GM23338 (cell line): ENCODE data around the gene AKR1C2. TPM values are rescaled to one million over a fixed set of nuclear protein-coding genes. Genes with fewer than 3 reads are reported as not detected.

Experiments
- ATAC-seq: fragments of 200-7000 bp; cut with Tn5 transposase; 3 replicates; pipeline ENCODE4 v1.9.1; 2020
- DNase-seq: peaks from one replicate; pipeline ENCODE4 v3.0.0-alpha.2; 2015; ENCODE audit warnings: low spot score
- H2AFZ ChIP-seq: fragments of 200-600 bp; sonication (generic); 2 replicates; pipeline ENCODE4 v1.8.0; 2016; ENCODE audit warnings: antibody characterized with exemption, mild to moderate bottlenecking, moderate library complexity
- H3F3A ChIP-seq: fragments of 200-600 bp; sonication (generic); replicated peaks from 2 replicates; pipeline ENCODE4 v1.8.0; 2017; ENCODE audit warnings: antibody characterized with exemption, mixed run types, low read depth
- H3K27ac ChIP-seq: fragments of 200-600 bp; sonication (generic); 2 replicates; pipeline ENCODE4 v1.6.1; 2016; ENCODE audit warnings: low read depth
- H3K27me3 ChIP-seq: fragments of 200-600 bp; sonication (generic); 2 replicates; pipeline ENCODE4 v1.8.0; 2016; ENCODE audit warnings: mild to moderate bottlenecking, mixed run types, moderate library complexity; ENCODE audit not compliant: insufficient read depth
- H3K36me3 ChIP-seq: fragments of 200-600 bp; sonication (generic); 2 replicates; pipeline ENCODE4 v1.8.0; 2016; ENCODE audit warnings: mild to moderate bottlenecking; ENCODE audit not compliant: insufficient read depth
- H3K4me1 ChIP-seq: fragments of 200-600 bp; sonication (generic); 2 replicates; pipeline ENCODE4 v1.8.0; 2016; ENCODE audit warnings: mild to moderate bottlenecking, moderate library complexity; ENCODE audit not compliant: insufficient read depth
- H3K4me2 ChIP-seq: fragments of 200-600 bp; sonication (generic); 2 replicates; pipeline ENCODE4 v1.7.1; 2017; ENCODE audit warnings: mixed run types
- H3K4me3 ChIP-seq: fragments of 200-600 bp; sonication (generic); 2 replicates; pipeline ENCODE4 v1.6.1; 2016; ENCODE audit warnings: mixed run types
- H3K79me2 ChIP-seq: fragments of 200-600 bp; sonication (generic); replicated peaks from 2 replicates; pipeline ENCODE4 v1.8.0; 2017; ENCODE audit warnings: mild to moderate bottlenecking; ENCODE audit not compliant: insufficient read depth
- H3K9me2 ChIP-seq: fragments of 200-600 bp; sonication (generic); 2 replicates; pipeline ENCODE4 v1.8.0; 2017; ENCODE audit not compliant: insufficient read depth
- H4K20me1 ChIP-seq: fragments of 200-600 bp; sonication (generic); replicated peaks from 2 replicates; pipeline ENCODE4 v1.8.0; 2017; ENCODE audit warnings: mild to moderate bottlenecking; ENCODE audit not compliant: insufficient read depth
- H3K27ac Mint-ChIP-seq: 2 replicates; pipeline ENCODE4 v1.8.0; 2020; ENCODE audit warnings: inconsistent platforms, mild to moderate bottlenecking, moderate library complexity, mixed read lengths
- H3K27me3 Mint-ChIP-seq: 3 replicates; pipeline ENCODE4 v1.8.0; 2022; ENCODE audit warnings: low read depth, mild to moderate bottlenecking, moderate library complexity, mixed read lengths, inconsistent platforms; ENCODE audit not compliant: insufficient read depth, poor library complexity
- H3K36me3 Mint-ChIP-seq: 3 replicates; pipeline ENCODE4 v1.8.0; 2021; ENCODE audit warnings: low read depth, mild to moderate bottlenecking, inconsistent platforms, moderate library complexity, mixed read lengths
- H3K4me1 Mint-ChIP-seq: 3 replicates; pipeline ENCODE4 v1.8.0; 2020; ENCODE audit warnings: mild to moderate bottlenecking, inconsistent platforms, mixed read lengths
- H3K4me3 Mint-ChIP-seq: 3 replicates; pipeline ENCODE4 v1.8.0; 2021; ENCODE audit warnings: moderate library complexity, mild to moderate bottlenecking, inconsistent platforms, mixed read lengths
- H3K9me3 Mint-ChIP-seq: 3 replicates; pipeline ENCODE4 v1.8.0; 2020; ENCODE audit warnings: moderate library complexity, mild to moderate bottlenecking, inconsistent platforms, mixed read lengths
- CREB1 ChIP-seq: fragments of 250-450 bp; sonication (Bioruptor Pico); IDR thresholded peaks from 2 replicates; pipeline ENCODE4 v1.5.0; 2020; ENCODE audit warnings: low read depth, mild to moderate bottlenecking, moderate library complexity
- EZH2 ChIP-seq: fragments of 200-600 bp; sonication (generic); IDR thresholded peaks from one replicate; pipeline ENCODE4 v1.8.0; 2017; ENCODE audit warnings: antibody characterized with exemption, mild to moderate bottlenecking, low read depth; ENCODE audit not compliant: unreplicated experiment
- EZH2phosphoT487 ChIP-seq: fragments of 200-600 bp; sonication (generic); IDR thresholded peaks from one replicate; pipeline ENCODE4 v1.8.1; 2018; ENCODE audit warnings: antibody characterized with exemption; ENCODE audit not compliant: unreplicated experiment
- JUNB ChIP-seq: IDR thresholded peaks from one replicate; pipeline ENCODE4 v1.6.1; 2016; ENCODE audit warnings: antibody characterized with exemption; ENCODE audit not compliant: unreplicated experiment
- NANOG ChIP-seq: IDR thresholded peaks from 2 replicates; pipeline ENCODE4 v1.6.1; 2016; ENCODE audit warnings: antibody characterized with exemption, borderline replicate concordance
- ZNF114 ChIP-seq: fragments of 250-450 bp; sonication (Bioruptor Pico); IDR thresholded peaks from 2 replicates; pipeline ENCODE4 v1.5.0; 2020; ENCODE audit warnings: mild to moderate bottlenecking, moderate library complexity
- ZNF331 ChIP-seq: fragments of 250-450 bp; sonication (Bioruptor Pico); IDR thresholded peaks from 2 replicates; pipeline ENCODE4 v1.5.0; 2020; ENCODE audit warnings: low read depth, mild to moderate bottlenecking, moderate library complexity
- polyA plus RNA-seq: library from polyadenylated mRNA; unstranded; fragments of >200 nt; fragmentation: Nextera tagmentation; extraction: Ambion mirVana; gene quantifications from 2 replicates; pipeline ENCODE4 v1.2.1, GENCODE V29; 2016
- total RNA-seq: library from RNA; depleted of rRNA; stranded (reverse); fragments of >200 nt; shearing (Covaris generic); gene quantifications from 2 replicates; pipeline ENCODE4 v1.2.3, GENCODE V29; 2014
- TF ChIP-seq, protein P1 (sequence below), 2 experiments: fragments of 200-600 bp in 1 of 2; sonication (generic) in 1 of 2; conservative IDR thresholded peaks; 2 replicates each; pipeline versions ENCODE4 v1.5.1 to v1.6.1; 2016 to 2017; ENCODE audit warnings: antibody characterized with exemption in 2 of 2, low read depth in 2 of 2, mild to moderate bottlenecking in 2 of 2, moderate library complexity in 1 of 2
- TF ChIP-seq, protein P2 (sequence below): IDR thresholded peaks from one replicate; pipeline ENCODE4 v1.6.1; 2018; ENCODE audit warnings: antibody characterized with exemption; ENCODE audit not compliant: unreplicated experiment
- TF ChIP-seq, protein P3 (sequence below): IDR thresholded peaks from 2 replicates; pipeline ENCODE4 v1.6.1; 2016; ENCODE audit warnings: antibody characterized with exemption

The AKR1C2 gene
- total and polyA plus RNA-seq, 2 experiments from 2014 or later = 0.35 to 0.86 TPM

DNA sequence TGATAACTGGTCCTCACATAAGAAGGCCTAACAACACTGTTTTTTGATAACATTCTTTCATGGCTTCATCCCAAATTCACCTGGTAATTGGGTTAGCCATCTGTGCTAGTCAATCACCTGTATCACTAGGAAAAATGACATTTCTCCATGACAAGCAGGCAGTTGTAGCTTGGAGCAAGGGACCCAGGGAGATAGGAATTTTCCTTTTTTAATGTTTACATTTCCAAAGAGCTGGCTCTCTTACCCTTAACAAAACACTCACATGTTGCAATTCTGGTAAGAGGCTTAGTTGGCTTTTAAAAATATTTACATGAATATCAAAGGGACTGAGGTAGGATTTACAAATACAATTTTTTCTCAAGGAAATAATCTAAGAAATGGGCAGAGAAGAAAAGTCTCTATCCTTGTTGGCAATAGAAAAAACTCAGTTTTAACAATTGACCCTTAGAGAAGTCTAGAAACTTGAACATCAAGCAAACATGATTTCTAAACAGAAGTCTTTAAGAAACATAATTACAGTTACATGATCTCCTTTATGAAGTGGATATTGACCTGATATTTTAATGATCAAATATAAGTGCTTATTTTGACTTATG is 56.5 kb downstream of the AKR1C2 start:
- Histone ChIP-seq H3K27ac (no peak overlapping the region), H3K79me2 (no peaks in the 10 kb centered on the region), H3K4me2 (peak overlapping the region; percentile 7), H3K36me3 (no peaks in the 10 kb centered on the region), H3F3A (0 out of 2 replicates have a peak, but pooled peaks cover 2% of the 10 kb centered on the region), H2AFZ (no peak overlapping the region), H3K4me3 (no peak overlapping the region), H3K4me1 (peaks cover 43% of the 10 kb centered on the region), H4K20me1 (no peaks in the 10 kb centered on the region), H3K27me3 (no peaks in the 10 kb centered on the region), H3K9me2 (peaks cover 28% of the 10 kb centered on the region)
- no peak for DNase-seq
- ATAC-seq = no peak
- H3K27ac Mint-ChIP-seq = no peak overlapping the region
- no peak overlapping the region for H3K4me3 Mint-ChIP-seq
- no peak for TF ChIP-seq CREB1 (CRISPR knock-in tag)
- TF ChIP-seq ZNF114 (CRISPR knock-in tag) = no peak
- H3K4me1 Mint-ChIP-seq = peaks cover 51% of the 10 kb centered on the region
- no peaks in the 10 kb centered on the region; the same call in 2 of the 3 replicates for H3K36me3 Mint-ChIP-seq
- H3K27me3 Mint-ChIP-seq = no peaks in the 10 kb centered on the region
- peaks cover 2% of the 10 kb centered on the region; the same call in 2 of the 3 replicates for H3K9me3 Mint-ChIP-seq

DNA sequence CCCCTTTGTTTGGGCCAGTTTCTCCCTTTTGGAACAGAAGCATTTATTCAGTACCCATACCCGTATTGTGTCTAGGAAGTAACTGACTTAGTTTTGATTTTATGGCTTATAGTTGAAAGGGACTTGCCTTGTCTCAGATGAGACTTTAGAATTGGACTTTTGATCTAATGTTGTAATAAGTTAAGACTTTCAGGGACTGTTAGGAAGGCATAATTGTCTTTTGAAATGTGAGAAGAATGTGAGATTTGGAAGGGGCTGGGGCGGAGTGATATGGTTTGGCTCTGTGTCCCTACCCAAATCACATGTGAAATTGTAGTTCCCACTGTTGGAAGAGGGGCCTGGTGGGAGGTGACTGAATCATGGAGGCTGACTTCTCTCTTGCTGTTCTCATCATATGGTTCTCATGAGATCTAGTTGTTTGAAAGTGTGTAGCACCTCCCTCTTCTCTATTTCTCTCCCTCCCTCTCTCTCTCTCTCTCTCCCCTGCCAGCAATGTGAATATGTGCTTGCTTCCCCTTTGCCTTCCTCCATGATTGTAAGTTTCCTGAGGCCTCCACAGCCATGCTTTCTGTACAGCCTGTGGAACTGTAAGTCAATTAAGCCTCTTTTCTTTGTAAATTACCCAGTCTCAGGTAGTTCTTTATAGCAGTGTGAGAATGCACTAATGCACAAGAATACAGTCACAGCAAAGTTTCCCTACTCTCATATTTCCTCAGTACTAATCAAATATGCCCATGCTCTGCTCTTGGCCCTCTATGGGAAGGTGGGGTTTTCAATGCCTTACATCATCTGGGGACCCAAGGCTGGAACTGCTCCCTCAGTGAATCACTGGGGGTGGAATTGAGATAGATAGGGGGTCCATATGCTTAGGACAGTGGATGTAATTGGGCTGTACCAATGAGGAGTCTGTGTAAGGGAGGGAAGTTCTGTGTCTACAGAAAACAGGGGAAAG is 57.6 kb downstream of the AKR1C2 start:
- peaks cover 43% of the 10 kb centered on the region for H3K4me1 ChIP-seq
- Mint-ChIP-seq H3K36me3 (no peaks in the 10 kb centered on the region; the same call in 2 of the 3 replicates), H3K4me1 (peaks cover 51% of the 10 kb centered on the region), H3K27me3 (no peaks in the 10 kb centered on the region), H3K4me3 (no peak overlapping the region), H3K9me3 (peaks cover 2% of the 10 kb centered on the region; the same call in 2 of the 3 replicates), H3K27ac (peak overlapping the region; percentile 14; the same call in 1 of the 2 replicates)
- H3F3A ChIP-seq = 0 out of 2 replicates have a peak, but pooled peaks cover 2% of the 10 kb centered on the region
- DNase-seq (no peak), ATAC-seq (no peak)
- H3K9me2 ChIP-seq = peaks cover 28% of the 10 kb centered on the region
- H2AFZ ChIP-seq = no peak overlapping the region
- H3K79me2 ChIP-seq = no peaks in the 10 kb centered on the region
- no peaks in the 10 kb centered on the region for H3K36me3 ChIP-seq
- H3K27me3 ChIP-seq = no peaks in the 10 kb centered on the region
- peak overlapping the region; percentile 55 for H3K4me2 ChIP-seq
- no peaks in the 10 kb centered on the region for H4K20me1 ChIP-seq
- H3K4me3 ChIP-seq = no peak overlapping the region
- H3K27ac ChIP-seq = peak overlapping the region; percentile 94; the same call in 1 of the 2 replicates
- TF ChIP-seq, protein P1, sequence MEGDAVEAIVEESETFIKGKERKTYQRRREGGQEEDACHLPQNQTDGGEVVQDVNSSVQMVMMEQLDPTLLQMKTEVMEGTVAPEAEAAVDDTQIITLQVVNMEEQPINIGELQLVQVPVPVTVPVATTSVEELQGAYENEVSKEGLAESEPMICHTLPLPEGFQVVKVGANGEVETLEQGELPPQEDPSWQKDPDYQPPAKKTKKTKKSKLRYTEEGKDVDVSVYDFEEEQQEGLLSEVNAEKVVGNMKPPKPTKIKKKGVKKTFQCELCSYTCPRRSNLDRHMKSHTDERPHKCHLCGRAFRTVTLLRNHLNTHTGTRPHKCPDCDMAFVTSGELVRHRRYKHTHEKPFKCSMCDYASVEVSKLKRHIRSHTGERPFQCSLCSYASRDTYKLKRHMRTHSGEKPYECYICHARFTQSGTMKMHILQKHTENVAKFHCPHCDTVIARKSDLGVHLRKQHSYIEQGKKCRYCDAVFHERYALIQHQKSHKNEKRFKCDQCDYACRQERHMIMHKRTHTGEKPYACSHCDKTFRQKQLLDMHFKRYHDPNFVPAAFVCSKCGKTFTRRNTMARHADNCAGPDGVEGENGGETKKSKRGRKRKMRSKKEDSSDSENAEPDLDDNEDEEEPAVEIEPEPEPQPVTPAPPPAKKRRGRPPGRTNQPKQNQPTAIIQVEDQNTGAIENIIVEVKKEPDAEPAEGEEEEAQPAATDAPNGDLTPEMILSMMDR (conservative IDR thresholded peaks at IDR 0.05; ENCODE audit: low read depth in 2 of 2) = no peak
- TF ChIP-seq EZH2phosphoT487 (no peak), NANOG (no peak), JUNB (no peak), ZNF114 (CRISPR knock-in tag) (no peak), EZH2 (no peak), ZNF331 (CRISPR knock-in tag) (no peak), CREB1 (CRISPR knock-in tag) (no peak)
- TF ChIP-seq, protein P2, sequence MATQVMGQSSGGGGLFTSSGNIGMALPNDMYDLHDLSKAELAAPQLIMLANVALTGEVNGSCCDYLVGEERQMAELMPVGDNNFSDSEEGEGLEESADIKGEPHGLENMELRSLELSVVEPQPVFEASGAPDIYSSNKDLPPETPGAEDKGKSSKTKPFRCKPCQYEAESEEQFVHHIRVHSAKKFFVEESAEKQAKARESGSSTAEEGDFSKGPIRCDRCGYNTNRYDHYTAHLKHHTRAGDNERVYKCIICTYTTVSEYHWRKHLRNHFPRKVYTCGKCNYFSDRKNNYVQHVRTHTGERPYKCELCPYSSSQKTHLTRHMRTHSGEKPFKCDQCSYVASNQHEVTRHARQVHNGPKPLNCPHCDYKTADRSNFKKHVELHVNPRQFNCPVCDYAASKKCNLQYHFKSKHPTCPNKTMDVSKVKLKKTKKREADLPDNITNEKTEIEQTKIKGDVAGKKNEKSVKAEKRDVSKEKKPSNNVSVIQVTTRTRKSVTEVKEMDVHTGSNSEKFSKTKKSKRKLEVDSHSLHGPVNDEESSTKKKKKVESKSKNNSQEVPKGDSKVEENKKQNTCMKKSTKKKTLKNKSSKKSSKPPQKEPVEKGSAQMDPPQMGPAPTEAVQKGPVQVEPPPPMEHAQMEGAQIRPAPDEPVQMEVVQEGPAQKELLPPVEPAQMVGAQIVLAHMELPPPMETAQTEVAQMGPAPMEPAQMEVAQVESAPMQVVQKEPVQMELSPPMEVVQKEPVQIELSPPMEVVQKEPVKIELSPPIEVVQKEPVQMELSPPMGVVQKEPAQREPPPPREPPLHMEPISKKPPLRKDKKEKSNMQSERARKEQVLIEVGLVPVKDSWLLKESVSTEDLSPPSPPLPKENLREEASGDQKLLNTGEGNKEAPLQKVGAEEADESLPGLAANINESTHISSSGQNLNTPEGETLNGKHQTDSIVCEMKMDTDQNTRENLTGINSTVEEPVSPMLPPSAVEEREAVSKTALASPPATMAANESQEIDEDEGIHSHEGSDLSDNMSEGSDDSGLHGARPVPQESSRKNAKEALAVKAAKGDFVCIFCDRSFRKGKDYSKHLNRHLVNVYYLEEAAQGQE = no peak
- TF ChIP-seq, protein P3, sequence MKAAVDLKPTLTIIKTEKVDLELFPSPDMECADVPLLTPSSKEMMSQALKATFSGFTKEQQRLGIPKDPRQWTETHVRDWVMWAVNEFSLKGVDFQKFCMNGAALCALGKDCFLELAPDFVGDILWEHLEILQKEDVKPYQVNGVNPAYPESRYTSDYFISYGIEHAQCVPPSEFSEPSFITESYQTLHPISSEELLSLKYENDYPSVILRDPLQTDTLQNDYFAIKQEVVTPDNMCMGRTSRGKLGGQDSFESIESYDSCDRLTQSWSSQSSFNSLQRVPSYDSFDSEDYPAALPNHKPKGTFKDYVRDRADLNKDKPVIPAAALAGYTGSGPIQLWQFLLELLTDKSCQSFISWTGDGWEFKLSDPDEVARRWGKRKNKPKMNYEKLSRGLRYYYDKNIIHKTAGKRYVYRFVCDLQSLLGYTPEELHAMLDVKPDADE = no peak
